H9 (cell line): ENCODE data around the gene CYCS. TPM values are rescaled to one million over a fixed set of nuclear protein-coding genes. Genes with fewer than 3 reads are reported as not detected.

ENCODE experiments used
- DNase-seq: peaks from one replicate; pipeline ENCODE4 v3.0.0-alpha.2; 2017
- H2AFZ ChIP-seq: one replicate; pipeline ENCODE4 v1.6.1; 2013; ENCODE audit warnings: mild to moderate bottlenecking, low read length, control low read depth, moderate library complexity
- H2AK5ac ChIP-seq: 2 replicates; pipeline ENCODE4 v1.6.1; 2013; ENCODE audit warnings: low read length, control low read depth, mixed read lengths; ENCODE audit not compliant: insufficient read length
- H2BK120ac ChIP-seq: one replicate; pipeline ENCODE4 v1.6.1; 2013; ENCODE audit warnings: low read depth, mild to moderate bottlenecking, low read length, control low read depth, inconsistent platforms; ENCODE audit not compliant: poor library complexity, severe bottlenecking
- H2BK12ac ChIP-seq: 2 replicates; pipeline ENCODE4 v1.6.1; 2013; ENCODE audit warnings: low read length, control low read depth, mixed read lengths, low read depth; ENCODE audit not compliant: insufficient read length
- H2BK15ac ChIP-seq: 2 replicates; pipeline ENCODE4 v1.6.1; 2013; ENCODE audit warnings: low read depth, low read length, control low read depth
- H2BK20ac ChIP-seq: one replicate; pipeline ENCODE4 v1.6.1; 2013; ENCODE audit warnings: low read depth, mild to moderate bottlenecking, low read length, control low read depth, inconsistent platforms; ENCODE audit not compliant: poor library complexity, severe bottlenecking
- H2BK5ac ChIP-seq: 2 replicates; pipeline ENCODE4 v1.6.1; 2013; ENCODE audit warnings: low read length, control low read depth, mixed read lengths; ENCODE audit not compliant: insufficient read length
- H3K14ac ChIP-seq: 2 replicates; pipeline ENCODE4 v1.6.1; 2013; ENCODE audit warnings: low read length, control low read depth; ENCODE audit not compliant: insufficient read depth
- H3K18ac ChIP-seq: 2 replicates; pipeline ENCODE4 v1.6.1; 2013; ENCODE audit warnings: low read depth, mild to moderate bottlenecking, mixed read lengths, low read length, control low read depth; ENCODE audit not compliant: insufficient read length
- H3K23ac ChIP-seq: 2 replicates; pipeline ENCODE4 v1.6.1; 2013; ENCODE audit warnings: low read length, control low read depth, mixed read lengths, low read depth; ENCODE audit not compliant: insufficient read length
- H3K23me2 ChIP-seq: 2 replicates; pipeline ENCODE4 v1.6.1; 2013; ENCODE audit warnings: low read depth, mild to moderate bottlenecking, mixed read lengths, low read length, control low read depth; ENCODE audit not compliant: insufficient read length, poor library complexity, severe bottlenecking
- H3K27ac ChIP-seq: 2 replicates; pipeline ENCODE4 v1.5.1; 2013; ENCODE audit warnings: low read length, control low read depth, mixed read lengths, low read depth; ENCODE audit not compliant: insufficient read length
- H3K27me3 ChIP-seq: 2 replicates; pipeline ENCODE4 v1.6.1; 2013; ENCODE audit warnings: low read length, control low read depth, inconsistent platforms; ENCODE audit not compliant: insufficient read depth
- H3K4ac ChIP-seq: 2 replicates; pipeline ENCODE4 v1.6.1; 2013; ENCODE audit warnings: low read depth, mild to moderate bottlenecking, control low read depth, inconsistent platforms, low read length, moderate library complexity
- H3K4me1 ChIP-seq: 2 replicates; pipeline ENCODE4 v1.6.1; 2013; ENCODE audit warnings: low read length, control low read depth, inconsistent platforms; ENCODE audit not compliant: insufficient read depth
- H3K4me2 ChIP-seq: 2 replicates; pipeline ENCODE4 v1.6.1; 2013; ENCODE audit warnings: low read length, control low read depth, mixed read lengths; ENCODE audit not compliant: insufficient read length, insufficient read depth
- H3K56ac ChIP-seq: 2 replicates; pipeline ENCODE4 v1.6.1; 2013; ENCODE audit warnings: low read depth, mild to moderate bottlenecking, mixed read lengths, low read length, control low read depth; ENCODE audit not compliant: insufficient read length
- H3K79me1 ChIP-seq: 2 replicates; pipeline ENCODE4 v1.6.1; 2013; ENCODE audit warnings: low read depth, mild to moderate bottlenecking, moderate library complexity, low read length, control low read depth, inconsistent platforms; ENCODE audit not compliant: insufficient read depth, poor library complexity, severe bottlenecking
- H3K79me2 ChIP-seq: 2 replicates; pipeline ENCODE4 v1.6.1; 2013; ENCODE audit warnings: low read length, control low read depth, inconsistent platforms; ENCODE audit not compliant: insufficient read depth
- H3K9ac ChIP-seq: 2 replicates; pipeline ENCODE4 v1.6.1; 2013; ENCODE audit warnings: low read length, control low read depth, mixed read lengths; ENCODE audit not compliant: insufficient read length; ENCODE audit errors: extremely low read depth
- H3K9me3 ChIP-seq: one replicate; pipeline ENCODE4 v1.6.1; 2013; ENCODE audit warnings: low read depth, low read length, inconsistent platforms; ENCODE audit not compliant: control insufficient read depth
- H3T11ph ChIP-seq: one replicate; pipeline ENCODE4 v1.6.1; 2013; ENCODE audit warnings: mild to moderate bottlenecking, low read length, control low read depth, inconsistent platforms
- H4K20me1 ChIP-seq: one replicate; pipeline ENCODE4 v1.6.1; 2013; ENCODE audit not compliant: control insufficient read depth, insufficient read length, insufficient read depth
- H4K5ac ChIP-seq: 2 replicates; pipeline ENCODE4 v1.6.1; 2013; ENCODE audit warnings: low read depth, mild to moderate bottlenecking, mixed read lengths, low read length, control low read depth; ENCODE audit not compliant: insufficient read length
- H4K8ac ChIP-seq: replicated peaks from 2 replicates; pipeline ENCODE4 v1.6.1; 2013; ENCODE audit warnings: low read length, control low read depth, mixed read lengths, low read depth; ENCODE audit not compliant: insufficient read length
- H4K91ac ChIP-seq: 2 replicates; pipeline ENCODE4 v1.6.1; 2013; ENCODE audit warnings: low read depth, mild to moderate bottlenecking, moderate library complexity, mixed read lengths, low read length, control low read depth; ENCODE audit not compliant: insufficient read length
- H3K27ac Mint-ChIP-seq, 3 experiments: 2 replicates in 2 of 3; 3 replicates in 1 of 3; pipeline ENCODE4 v1.8.0; 2020 to 2021; ENCODE audit warnings: mixed read lengths in 3 of 3, mild to moderate bottlenecking in 1 of 3, moderate library complexity in 1 of 3
- H3K27me3 Mint-ChIP-seq: 2 replicates; pipeline ENCODE4 v1.8.0; 2021; ENCODE audit warnings: low read depth, mild to moderate bottlenecking, moderate library complexity, mixed read lengths
- H3K36me3 Mint-ChIP-seq, 3 experiments: 2 replicates in 2 of 3; 3 replicates in 1 of 3; pipeline ENCODE4 v1.8.0; 2020 to 2021; ENCODE audit warnings: low read depth in 3 of 3, mixed read lengths in 3 of 3; ENCODE audit not compliant: insufficient read depth in 1 of 3
- H3K4me1 Mint-ChIP-seq, 2 experiments: 2 replicates each; pipeline ENCODE4 v1.8.0; 2020; ENCODE audit warnings: mixed read lengths in 2 of 2
- H3K4me3 Mint-ChIP-seq, 2 experiments: 2 replicates in 1 of 2; 3 replicates in 1 of 2; pipeline ENCODE4 v1.8.0; 2020 to 2021; ENCODE audit warnings: mild to moderate bottlenecking in 2 of 2, mixed read lengths in 2 of 2, moderate library complexity in 1 of 2
- H3K9me3 Mint-ChIP-seq, 2 experiments: 2 replicates in 1 of 2; 3 replicates in 1 of 2; pipeline ENCODE4 v1.8.0; 2020; ENCODE audit warnings: mild to moderate bottlenecking in 2 of 2, mixed read lengths in 2 of 2, moderate library complexity in 1 of 2
- WGBS: extraction: QIAGEN DNeasy Blood & Tissue Kit; methylation state at CpG from one replicate; pipeline ENCODE4 v1.1.7; 2013; ENCODE audit warnings: missing lambda C conversion rate, low lambda C conversion rate, mixed read lengths; ENCODE audit not compliant: insufficient read length; ENCODE audit errors: extremely low coverage; 5-methylcytosine and 5-hydroxymethylcytosine counted together
- total RNA-seq: library from RNA; stranded (reverse); gene quantifications from 2 replicates; pipeline ENCODE4 v1.2.1, GENCODE V29; 2021
- TF ChIP-seq, protein P1 (sequence below): fragments of 200-600 bp; sonication (generic); conservative IDR thresholded peaks from 3 replicates; pipeline ENCODE4 v1.8.0; 2021; ENCODE audit warnings: antibody characterized with exemption, mild to moderate bottlenecking

The CYCS gene
- total RNA-seq, 1 experiment from 2014 or later = 209 TPM

DNA sequence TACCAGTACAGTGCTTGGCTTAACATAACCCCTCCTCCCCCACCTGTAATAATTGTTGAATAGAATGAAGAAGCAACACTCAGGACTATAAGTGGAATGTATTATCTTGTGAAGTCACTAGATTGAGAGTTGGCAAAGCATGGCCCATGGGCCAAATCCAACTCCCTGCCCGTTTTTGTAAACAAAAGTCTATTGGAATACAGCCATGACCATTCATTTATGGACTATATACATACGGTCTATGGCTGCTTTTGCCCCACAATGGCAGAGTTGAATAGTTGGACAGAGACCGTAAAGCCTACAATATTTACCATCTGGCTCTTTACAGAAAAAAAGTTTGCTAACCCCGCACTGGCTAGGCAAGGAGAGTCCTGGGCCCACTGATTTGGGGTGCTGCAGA lies 48.1 kb upstream of the CYCS start:
- WGBS = no CpG with 5 or more reads among the region's 4 CpGs
- H3K14ac ChIP-seq = no peak overlapping the region
- peaks cover 6% of the 10 kb centered on the region; the same call in 1 of the 2 replicates for H3K27me3 Mint-ChIP-seq
- no peak for DNase-seq
- H3K4me1 Mint-ChIP-seq = peaks cover 24% of the 10 kb centered on the region in 2 experiments
- TF ChIP-seq, protein P1, sequence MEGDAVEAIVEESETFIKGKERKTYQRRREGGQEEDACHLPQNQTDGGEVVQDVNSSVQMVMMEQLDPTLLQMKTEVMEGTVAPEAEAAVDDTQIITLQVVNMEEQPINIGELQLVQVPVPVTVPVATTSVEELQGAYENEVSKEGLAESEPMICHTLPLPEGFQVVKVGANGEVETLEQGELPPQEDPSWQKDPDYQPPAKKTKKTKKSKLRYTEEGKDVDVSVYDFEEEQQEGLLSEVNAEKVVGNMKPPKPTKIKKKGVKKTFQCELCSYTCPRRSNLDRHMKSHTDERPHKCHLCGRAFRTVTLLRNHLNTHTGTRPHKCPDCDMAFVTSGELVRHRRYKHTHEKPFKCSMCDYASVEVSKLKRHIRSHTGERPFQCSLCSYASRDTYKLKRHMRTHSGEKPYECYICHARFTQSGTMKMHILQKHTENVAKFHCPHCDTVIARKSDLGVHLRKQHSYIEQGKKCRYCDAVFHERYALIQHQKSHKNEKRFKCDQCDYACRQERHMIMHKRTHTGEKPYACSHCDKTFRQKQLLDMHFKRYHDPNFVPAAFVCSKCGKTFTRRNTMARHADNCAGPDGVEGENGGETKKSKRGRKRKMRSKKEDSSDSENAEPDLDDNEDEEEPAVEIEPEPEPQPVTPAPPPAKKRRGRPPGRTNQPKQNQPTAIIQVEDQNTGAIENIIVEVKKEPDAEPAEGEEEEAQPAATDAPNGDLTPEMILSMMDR = no peak
- H3K23me2 ChIP-seq = no peaks in the 10 kb centered on the region
- H3K27me3 ChIP-seq = no peaks in the 10 kb centered on the region
- H3K18ac ChIP-seq = no peak overlapping the region
- H2BK5ac ChIP-seq = no peak overlapping the region
- no peak overlapping the region for H3T11ph ChIP-seq
- H2AK5ac ChIP-seq = no peak overlapping the region
- H3K36me3 Mint-ChIP-seq = peaks cover 3 to 6% (median 4%) of the 10 kb centered on the region in 3 experiments; a peak in 5 of 7 replicates
- no peak overlapping the region for H2AFZ ChIP-seq
- H3K79me2 ChIP-seq = no peaks in the 10 kb centered on the region
- no peak overlapping the region for H3K27ac ChIP-seq
- no peak overlapping the region for H3K23ac ChIP-seq
- no peak overlapping the region for H4K91ac ChIP-seq
- H3K4me3 Mint-ChIP-seq = no peak overlapping the region
- no peak overlapping the region for H4K8ac ChIP-seq
- H3K4me1 ChIP-seq = peaks cover 4% of the 10 kb centered on the region
- H2BK12ac ChIP-seq = no peak overlapping the region
- no peak overlapping the region for H3K27ac Mint-ChIP-seq
- H3K56ac ChIP-seq = no peak overlapping the region
- H3K9me3 ChIP-seq = no peaks in the 10 kb centered on the region
- no peak overlapping the region for H4K5ac ChIP-seq
- H3K4ac ChIP-seq = no peak overlapping the region
- no peak overlapping the region for H3K4me2 ChIP-seq
- no peaks in the 10 kb centered on the region for H3K79me1 ChIP-seq
- H2BK15ac ChIP-seq = no peak overlapping the region
- no peak overlapping the region for H2BK120ac ChIP-seq
- peaks cover 0 to 7% of the 10 kb centered on the region in 2 experiments; a peak in 2 of 5 replicates for H3K9me3 Mint-ChIP-seq
- H3K9ac ChIP-seq = no peak overlapping the region
- H4K20me1 ChIP-seq = no peaks in the 10 kb centered on the region
- no peak overlapping the region for H2BK20ac ChIP-seq
